Breast epithelium (tissue), 4 donors: Measurements from ENCODE around the gene MAML3. TPM values are rescaled to one million over a fixed set of nuclear protein-coding genes. Genes with fewer than 3 reads are reported as not detected.

Experiments
- DNase-seq, 2 donors: peaks; one replicate each; pipeline ENCODE4 v3.0.0-alpha.2; 2019; ENCODE audit warnings: low spot score in 2 of 2
- H3K27ac ChIP-seq, 2 donors: fragments of 200-600 bp; sonication (generic) in 1 of 2; one replicate each; pipeline ENCODE4 v1.5.1; 2016 to 2019; ENCODE audit warnings: mild to moderate bottlenecking in 1 of 2
- H3K27me3 ChIP-seq, 2 donors: fragments of 200-600 bp; sonication (generic) in 1 of 2; one replicate each; pipeline versions ENCODE4 v1.5.1 to v1.6.0; 2017 to 2019; ENCODE audit warnings: control low read depth in 1 of 2, mild to moderate bottlenecking in 1 of 2
- H3K36me3 ChIP-seq: fragments of 200-600 bp; one replicate; pipeline ENCODE4 v1.5.1; 2019
- H3K4me1 ChIP-seq, 2 donors: fragments of 200-600 bp; sonication (generic); one replicate each; pipeline ENCODE4 v1.5.1; 2016 to 2019; ENCODE audit warnings: control low read depth in 1 of 2
- H3K4me3 ChIP-seq, 3 donors: fragments of 200-600 bp; sonication (generic); 1 replicate in 2 of 3; 2 replicates in 1 of 3; pipeline ENCODE4 v1.5.1; 2016 to 2019; ENCODE audit warnings: mild to moderate bottlenecking in 3 of 3, moderate library complexity in 2 of 3
- H3K9me3 ChIP-seq, 2 donors: fragments of 200-600 bp; sonication (generic) in 1 of 2; one replicate each; pipeline ENCODE4 v1.5.1; 2016 to 2019; ENCODE audit warnings: control low read depth in 1 of 2
- CTCF ChIP-seq, 3 donors: fragments of 450-650 bp; IDR thresholded peaks; one replicate each; pipeline ENCODE4 v1.5.1; 2016 to 2017; ENCODE audit warnings: antibody characterized with exemption in 3 of 3, mild to moderate bottlenecking in 3 of 3, moderate library complexity in 3 of 3
- POLR2A ChIP-seq: fragments of 450-650 bp; IDR thresholded peaks from one replicate; pipeline ENCODE4 v1.6.1; 2016; ENCODE audit warnings: antibody characterized with exemption, mild to moderate bottlenecking, moderate library complexity
- POLR2AphosphoS5 ChIP-seq, 3 donors: sonication (generic); formaldehyde crosslinking; IDR thresholded peaks; one replicate each; pipeline ENCODE4 v1.6.1; 2017; ENCODE audit warnings: antibody characterized with exemption in 3 of 3
- intact Hi-C: fragments of 100-400 bp; cut with DNase I; formaldehyde crosslinking; loops from one replicate; pipeline ENCODE4 v1.15.1; 2023; ENCODE audit warnings: low total_unique reads
- total RNA-seq, 3 donors: library from RNA; depleted of rRNA; stranded (reverse); fragments of >200 nt; gene quantifications; one replicate each; pipeline ENCODE4 v1.1.0, GENCODE V29; 2016

Gene MAML3
- total RNA-seq, 3 donors from 2014 or later = 5.0 to 16.8 (median 11.1) TPM

- no peaks in the 10 kb centered on the region for H3K9me3 ChIP-seq
- TF ChIP-seq POLR2AphosphoS5 (IDR thresholded peaks at IDR 0.05) (peak; percentile 13 to 58 (median 18)), POLR2A (no peak), CTCF (IDR thresholded peaks at IDR 0.05) (no peak)
- no peaks in the 10 kb centered on the region for H3K36me3 ChIP-seq
- H3K4me3 ChIP-seq = peak overlapping the region in 2 of 3 donors; percentile 20 to 37
- no peaks in the 10 kb centered on the region for H3K27me3 ChIP-seq
- peak in 1 of 2 donors; percentile 82 for DNase-seq
- H3K4me1 ChIP-seq = peaks cover 0 to 6% of the 10 kb centered on the region in 2 donors
- peak overlapping the region; percentile 81 to 85 for H3K27ac ChIP-seq
- intact Hi-C loops = no loop called here
These were observed 164.9 kb downstream of the MAML3 start for GRCh38 chr4:139988863-139989765.

GRCh38 chr4:139987502-139987850, 166.5 kb downstream of the MAML3 start:
- TF ChIP-seq POLR2AphosphoS5 (IDR thresholded peaks at IDR 0.05) = no peak
- no peak for TF ChIP-seq CTCF (IDR thresholded peaks at IDR 0.05)
- TF ChIP-seq POLR2A = no peak
- intact Hi-C loops = no loop called here
- Histone ChIP-seq H3K36me3 (no peaks in the 10 kb centered on the region), H3K27ac (peak overlapping the region; percentile 79 to 85), H3K4me3 (no peak overlapping the region), H3K27me3 (no peaks in the 10 kb centered on the region), H3K4me1 (peaks cover 0 to 6% of the 10 kb centered on the region in 2 donors), H3K9me3 (no peaks in the 10 kb centered on the region)
- peak in 1 of 2 donors; percentile 29 for DNase-seq

- Histone ChIP-seq H3K27ac (peak overlapping the region; percentile 79 to 85), H3K36me3 (no peaks in the 10 kb centered on the region), H3K4me1 (peaks cover 0 to 6% of the 10 kb centered on the region in 2 donors), H3K9me3 (no peaks in the 10 kb centered on the region), H3K4me3 (no peak overlapping the region), H3K27me3 (no peaks in the 10 kb centered on the region)
- TF ChIP-seq POLR2AphosphoS5 (IDR thresholded peaks at IDR 0.05) = peak in 1 of 3 donors; percentile 25
- TF ChIP-seq POLR2A = no peak
- no peak for TF ChIP-seq CTCF (IDR thresholded peaks at IDR 0.05)
- DNase-seq = no peak
- intact Hi-C loops = no loop called here
These were observed 167.1 kb downstream of the MAML3 start for GRCh38 chr4:139986689-139987501.

- Histone ChIP-seq H3K9me3 (no peaks in the 10 kb centered on the region), H3K27me3 (no peaks in the 10 kb centered on the region), H3K36me3 (no peaks in the 10 kb centered on the region), H3K27ac (peak overlapping the region; percentile 79 to 85), H3K4me1 (peaks cover 0 to 6% of the 10 kb centered on the region in 2 donors), H3K4me3 (no peak overlapping the region)
- no peak for DNase-seq
- intact Hi-C loops = no loop called here
- no peak for TF ChIP-seq POLR2AphosphoS5 (IDR thresholded peaks at IDR 0.05)
- no peak for TF ChIP-seq POLR2A
- no peak for TF ChIP-seq CTCF (IDR thresholded peaks at IDR 0.05)
These were observed 167.9 kb downstream of the MAML3 start for GRCh38 chr4:139986106-139986505.
